OCI-LY1 (cell line): Measurements from ENCODE around the gene HRNR.
"Not testable (repeated sequence)": the region's sequence is repeated elsewhere in the genome, so short reads cannot be mapped to it uniquely, and the experiment has no call there.

ENCODE experiments used
- H2AFZ ChIP-seq: fragments of 200-600 bp; sonication (generic), shearing (Covaris generic); 2 replicates; pipeline ENCODE4 v1.6.0; 2014; ENCODE audit warnings: antibody characterized with exemption, mild to moderate bottlenecking, low read length
- H3F3A ChIP-seq: fragments of 200-600 bp; sonication (generic), shearing (Covaris generic); 2 replicates; pipeline ENCODE4 v1.6.0; 2014; ENCODE audit warnings: mild to moderate bottlenecking, antibody characterized with exemption, low read length, moderate library complexity; ENCODE audit not compliant: insufficient read depth
- H3K27ac ChIP-seq: fragments of 200-600 bp; sonication (generic); 2 replicates; pipeline ENCODE4 v1.5.1; 2014; ENCODE audit warnings: low read length, mixed run types, mild to moderate bottlenecking, low read depth; ENCODE audit not compliant: poor library complexity, severe bottlenecking
- H3K27me3 ChIP-seq: fragments of 200-600 bp; sonication (generic); 2 replicates; pipeline ENCODE4 v1.6.0; 2014; ENCODE audit warnings: antibody characterized with exemption, mild to moderate bottlenecking, low read length, moderate library complexity; ENCODE audit not compliant: insufficient read depth
- H3K36me3 ChIP-seq: fragments of 200-600 bp; sonication (generic); 2 replicates; pipeline ENCODE4 v1.6.1; 2014; ENCODE audit warnings: mild to moderate bottlenecking, antibody characterized with exemption, low read length, moderate library complexity, mixed read lengths; ENCODE audit not compliant: insufficient read depth
- H3K4me1 ChIP-seq: fragments of 200-600 bp; sonication (generic); 2 replicates; pipeline ENCODE4 v1.5.1; 2014; ENCODE audit warnings: mild to moderate bottlenecking, low read length, moderate library complexity; ENCODE audit not compliant: insufficient read depth, severe bottlenecking
- H3K4me2 ChIP-seq: fragments of 200-600 bp; sonication (generic), shearing (Covaris generic); 2 replicates; pipeline ENCODE4 v1.6.1; 2014; ENCODE audit warnings: low read length
- H3K4me3 ChIP-seq: fragments of 200-600 bp; sonication (generic); 2 replicates; pipeline ENCODE4 v1.5.1; 2014; ENCODE audit warnings: low read length, low read depth, mild to moderate bottlenecking, mixed read lengths; ENCODE audit not compliant: poor library complexity, severe bottlenecking
- H3K79me2 ChIP-seq: fragments of 200-600 bp; shearing (Covaris generic); 2 replicates; pipeline ENCODE4 v1.6.1; 2016; ENCODE audit warnings: mixed run types, low read length, mixed read lengths; ENCODE audit not compliant: insufficient read depth
- H3K9ac ChIP-seq: fragments of 200-600 bp; sonication (generic), shearing (Covaris generic); 2 replicates; pipeline ENCODE4 v1.6.1; 2014; ENCODE audit warnings: mild to moderate bottlenecking, low read length, mixed read lengths
- H3K9me2 ChIP-seq: fragments of 200-600 bp; sonication (generic), shearing (Covaris generic); 2 replicates; pipeline ENCODE4 v1.6.1; 2014; ENCODE audit warnings: low read depth, mild to moderate bottlenecking, low read length, mixed read lengths
- H3K9me3 ChIP-seq: fragments of 200-600 bp; shearing (Covaris generic); 2 replicates; pipeline ENCODE4 v1.6.1; 2014; ENCODE audit warnings: low read length, mixed read lengths
- H4K20me1 ChIP-seq: fragments of 200-600 bp; sonication (generic), shearing (Covaris generic); 2 replicates; pipeline ENCODE4 v1.6.0; 2016; ENCODE audit warnings: mild to moderate bottlenecking, low read length; ENCODE audit not compliant: insufficient read depth
- CTCF ChIP-seq: fragments of 200-600 bp; sonication (generic), shearing (Covaris generic); IDR thresholded peaks from 2 replicates; pipeline ENCODE4 v1.5.1; 2017; ENCODE audit warnings: mild to moderate bottlenecking, antibody characterized with exemption, low read length, moderate library complexity, mixed read lengths
- EZH2 ChIP-seq: fragments of 200-600 bp; sonication (generic), shearing (Covaris generic); IDR thresholded peaks from 2 replicates; pipeline ENCODE4 v1.8.0; 2017; ENCODE audit warnings: borderline replicate concordance, mixed run types, mild to moderate bottlenecking, antibody characterized with exemption, low read length, moderate library complexity, mixed read lengths

Gene HRNR

GRCh38 chr1:152224093-152224492, at the start of gene HRNR:
Gene HRNR, minus strand, starts transcription at chr1:152224193. Its CDS starts 940 bp downstream, at chr1:152223253.
- H3K9me2 ChIP-seq, result no peaks in the 10 kb centered on the region
- H3K79me2 ChIP-seq, result no peaks in the 10 kb centered on the region
- H3K9ac ChIP-seq, result no peak within 1 kb of the TSS
- H3K9me3 ChIP-seq, result no peaks in the 10 kb centered on the region
- no peak within 1 kb of the TSS for H3K4me3 ChIP-seq
- no peaks in the 10 kb centered on the region for H3F3A ChIP-seq
- H3K36me3 ChIP-seq, result no peaks in the 10 kb centered on the region
- H3K27me3 ChIP-seq, result no peaks in the 10 kb centered on the region
- no peak within 1 kb of the TSS for H3K27ac ChIP-seq
- TF ChIP-seq CTCF (no peak), EZH2 (no peak)
- H3K4me1 ChIP-seq, result no peaks in the 10 kb centered on the region
- H3K4me2 ChIP-seq, result no peak within 1 kb of the TSS
- no peaks in the 10 kb centered on the region for H4K20me1 ChIP-seq
- no peak within 1 kb of the TSS for H2AFZ ChIP-seq

DNA sequence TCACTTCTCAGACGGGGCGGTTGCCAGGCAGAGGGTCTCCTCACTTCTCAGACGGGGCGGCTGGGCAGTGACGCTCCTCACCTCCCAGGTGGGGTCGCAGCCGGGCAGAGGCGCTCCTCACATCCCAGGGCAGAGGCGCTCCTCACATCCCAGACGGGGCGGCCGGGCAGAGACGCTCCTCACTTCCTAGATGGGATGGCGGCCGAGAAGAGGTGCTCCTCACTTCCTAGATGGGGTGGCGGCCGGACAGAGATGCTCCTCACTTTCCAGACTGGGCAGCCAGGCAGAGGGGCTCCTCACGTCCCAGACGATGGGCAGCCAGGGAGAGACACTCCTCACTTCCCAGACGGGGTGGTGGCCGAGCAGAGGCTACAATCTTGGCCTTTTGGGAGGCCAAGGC, 32.4 kb upstream of the HRNR start:
- not testable (repeated sequence) for H3K4me1 ChIP-seq, H3K79me2 ChIP-seq, H3K27ac ChIP-seq, H3F3A ChIP-seq, H3K27me3 ChIP-seq, H3K4me3 ChIP-seq, H3K9me2 ChIP-seq, H3K9ac ChIP-seq, H2AFZ ChIP-seq, H3K9me3 ChIP-seq, H3K36me3 ChIP-seq, H3K4me2 ChIP-seq, H4K20me1 ChIP-seq

DNA sequence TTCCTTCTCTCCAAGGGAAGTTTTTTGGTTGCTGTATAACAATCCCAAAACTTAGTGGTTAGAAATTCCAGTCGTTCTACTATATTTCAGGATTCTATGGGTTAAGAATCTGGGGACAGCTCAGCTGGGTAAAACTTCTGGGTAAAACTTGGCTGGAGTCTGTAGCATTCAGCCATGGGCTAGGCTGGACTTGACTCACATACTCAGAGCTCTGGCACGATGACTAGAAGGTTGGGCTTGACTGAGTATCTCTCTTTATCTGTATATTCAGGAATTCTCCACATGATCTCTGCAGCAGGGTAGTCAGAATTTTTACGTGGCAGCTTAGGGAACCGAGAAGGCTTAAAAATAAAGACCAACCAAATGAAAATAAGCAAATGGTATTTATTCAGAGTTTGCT, 28.2 kb upstream of the HRNR start:
- Histone ChIP-seq H3K4me2 (no peak overlapping the region), H3K9me3 (no peaks in the 10 kb centered on the region), H4K20me1 (no peaks in the 10 kb centered on the region), H3K4me3 (no peak overlapping the region), H3K36me3 (no peaks in the 10 kb centered on the region), H3K9me2 (no peaks in the 10 kb centered on the region), H3K9ac (no peak overlapping the region), H2AFZ (no peak overlapping the region), H3K27me3 (no peaks in the 10 kb centered on the region), H3K79me2 (no peaks in the 10 kb centered on the region), H3F3A (no peaks in the 10 kb centered on the region), H3K27ac (no peak overlapping the region), H3K4me1 (no peaks in the 10 kb centered on the region)
- no peak for TF ChIP-seq CTCF
- TF ChIP-seq EZH2, result no peak

- no peak overlapping the region for H3K27ac ChIP-seq
- H2AFZ ChIP-seq, result no peak overlapping the region
- no peaks in the 10 kb centered on the region for H3F3A ChIP-seq
- H3K9ac ChIP-seq, result no peak overlapping the region
- H3K4me2 ChIP-seq, result no peak overlapping the region
- H3K4me3 ChIP-seq, result no peak overlapping the region
- no peak for TF ChIP-seq EZH2
- TF ChIP-seq CTCF, result no peak
- H3K4me1 ChIP-seq, result no peaks in the 10 kb centered on the region
- no peaks in the 10 kb centered on the region for H3K27me3 ChIP-seq
- no peaks in the 10 kb centered on the region for H3K79me2 ChIP-seq
- no peaks in the 10 kb centered on the region for H3K36me3 ChIP-seq
- no peaks in the 10 kb centered on the region for H3K9me3 ChIP-seq
- H4K20me1 ChIP-seq, result no peaks in the 10 kb centered on the region
- no peaks in the 10 kb centered on the region for H3K9me2 ChIP-seq
These were observed 27.4 kb upstream of the HRNR start for GRCh38 chr1:152251391-152251790.
